Colonic mucosa (tissue), 4 donors: ENCODE results near the gene NCKAP5. TPM values are rescaled to one million over a fixed set of nuclear protein-coding genes. Genes with fewer than 3 reads are reported as not detected.

Experiments
- DNase-seq: peaks from one replicate; pipeline ENCODE4 v3.0.0-alpha.2; 2020
- H3K27ac ChIP-seq: fragments of 200-600 bp; one replicate; pipeline ENCODE4 v1.8.0; 2021
- H3K27me3 ChIP-seq: fragments of 200-600 bp; one replicate; pipeline ENCODE4 v1.8.0; 2021
- H3K36me3 ChIP-seq: fragments of 200-600 bp; one replicate; pipeline ENCODE4 v1.8.0; 2021
- H3K4me1 ChIP-seq: fragments of 200-600 bp; one replicate; pipeline ENCODE4 v1.8.0; 2021; ENCODE audit warnings: mild to moderate bottlenecking
- H3K4me3 ChIP-seq: fragments of 200-600 bp; one replicate; pipeline ENCODE4 v1.8.0; 2021
- H3K9ac ChIP-seq, 2 donors: one replicate each; pipeline ENCODE4 v1.7.0; 2013; ENCODE audit warnings: control low read depth in 2 of 2, low read depth in 2 of 2, low read length in 2 of 2
- H3K9me3 ChIP-seq: fragments of 200-600 bp; one replicate; pipeline ENCODE4 v1.8.0; 2021
- CTCF ChIP-seq: fragments of 200-600 bp; IDR thresholded peaks from one replicate; pipeline ENCODE4 v1.8.0; 2022; ENCODE audit warnings: antibody characterized with exemption, mild to moderate bottlenecking
- intact Hi-C: fragments of 100-400 bp; cut with DNase I; formaldehyde crosslinking; loops from one replicate; pipeline ENCODE4 v1.14.1; 2022
- total RNA-seq, 2 donors: library from RNA; stranded (reverse); fragmentation: NEBNext Ultra II Directional in 1 of 2; extraction: Animal tissue kit (Norgen Biotek cat#: 25700) in 1 of 2; gene quantifications; one replicate each; pipeline ENCODE4 v1.2.1, GENCODE V29; 2021
- donor health status: healthy.
- donor health status: DM: no; HTN: no; CAD: no.
- donor health status: DM: no; HTN: no; CAD: no.

The NCKAP5 gene
- total RNA-seq, 2 donors from 2014 or later = 2.9 to 3.7 TPM

GRCh38 chr2:133163111-133163510, 405.2 kb downstream of the NCKAP5 start:
- H3K4me3 ChIP-seq = no peak overlapping the region
- no peak overlapping the region for H3K9ac ChIP-seq
- no peaks in the 10 kb centered on the region for H3K4me1 ChIP-seq
- H3K27me3 ChIP-seq = no peaks in the 10 kb centered on the region
- no peak overlapping the region for H3K27ac ChIP-seq
- no peaks in the 10 kb centered on the region for H3K9me3 ChIP-seq
- no peak for DNase-seq
- no peaks in the 10 kb centered on the region for H3K36me3 ChIP-seq
- TF ChIP-seq CTCF = no peak
- intact Hi-C loops = no loop called here

- H3K4me1 ChIP-seq = no peaks in the 10 kb centered on the region
- no peak overlapping the region for H3K4me3 ChIP-seq
- no peaks in the 10 kb centered on the region for H3K9me3 ChIP-seq
- TF ChIP-seq CTCF = no peak
- no peak overlapping the region for H3K9ac ChIP-seq
- no peaks in the 10 kb centered on the region for H3K27me3 ChIP-seq
- intact Hi-C loops = no loop called here
- no peak for DNase-seq
- no peaks in the 10 kb centered on the region for H3K36me3 ChIP-seq
- H3K27ac ChIP-seq = no peak overlapping the region
Observed at GRCh38 chr2:133158442-133158841, 409.8 kb downstream of the NCKAP5 start.

DNA sequence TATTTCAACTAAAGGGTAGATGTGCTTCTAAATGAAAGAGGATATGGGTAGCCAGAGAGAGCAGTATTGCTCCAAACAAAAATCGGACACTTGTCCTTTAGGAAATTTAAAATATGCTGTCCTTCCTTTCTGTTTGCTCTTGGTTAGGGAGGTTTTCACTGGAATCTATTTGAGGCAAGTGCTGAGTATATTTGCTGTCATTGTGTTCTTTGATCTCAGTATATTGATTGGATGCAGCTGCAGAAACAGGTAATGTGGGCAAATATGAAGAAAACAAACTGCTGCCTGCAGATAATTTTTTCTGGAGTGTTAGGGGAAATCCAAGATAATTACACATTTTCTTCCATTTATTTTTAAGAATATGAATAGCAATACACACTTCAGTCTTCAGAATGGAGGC, 410.2 kb downstream of the NCKAP5 start:
- no peaks in the 10 kb centered on the region for H3K4me1 ChIP-seq
- H3K9me3 ChIP-seq = no peaks in the 10 kb centered on the region
- H3K9ac ChIP-seq = no peak overlapping the region
- DNase-seq = no peak
- no peaks in the 10 kb centered on the region for H3K27me3 ChIP-seq
- H3K4me3 ChIP-seq = no peak overlapping the region
- no peaks in the 10 kb centered on the region for H3K36me3 ChIP-seq
- intact Hi-C loops = no loop called here
- no peak for TF ChIP-seq CTCF
- H3K27ac ChIP-seq = no peak overlapping the region

DNA sequence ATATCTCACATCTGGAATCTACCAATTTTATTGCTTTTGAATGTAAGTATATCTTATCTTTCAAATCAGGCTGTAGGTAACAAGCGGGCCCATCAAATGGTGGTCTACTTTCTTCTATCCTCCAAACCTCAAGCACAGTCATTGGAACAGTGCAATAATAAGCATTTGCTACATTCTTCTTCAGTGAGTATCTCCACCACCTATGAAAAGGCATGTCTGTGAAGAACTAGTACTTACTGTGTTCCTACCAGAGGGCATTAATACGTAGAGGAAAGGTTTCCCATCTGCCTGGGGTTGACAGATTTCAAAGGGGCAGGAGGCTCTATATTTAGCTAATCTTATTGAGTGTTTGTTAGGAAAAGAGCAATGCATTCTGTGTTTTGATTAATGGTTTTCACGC, 411.1 kb downstream of the NCKAP5 start:
- Histone ChIP-seq H3K4me1 (no peaks in the 10 kb centered on the region), H3K36me3 (no peaks in the 10 kb centered on the region), H3K9me3 (no peaks in the 10 kb centered on the region), H3K27ac (no peak overlapping the region), H3K9ac (no peak overlapping the region), H3K4me3 (no peak overlapping the region), H3K27me3 (no peaks in the 10 kb centered on the region)
- intact Hi-C loops = no loop called here
- TF ChIP-seq CTCF = no peak
- no peak for DNase-seq

GRCh38 chr2:133152801-133153200, 415.5 kb downstream of the NCKAP5 start:
- no peaks in the 10 kb centered on the region for H3K4me1 ChIP-seq
- DNase-seq = no peak
- intact Hi-C loops = no loop called here
- no peak overlapping the region for H3K9ac ChIP-seq
- H3K36me3 ChIP-seq = no peaks in the 10 kb centered on the region
- TF ChIP-seq CTCF = no peak
- H3K9me3 ChIP-seq = no peaks in the 10 kb centered on the region
- no peak overlapping the region for H3K27ac ChIP-seq
- no peaks in the 10 kb centered on the region for H3K27me3 ChIP-seq
- no peak overlapping the region for H3K4me3 ChIP-seq

GRCh38 chr2:133148187-133148586, 420.1 kb downstream of the NCKAP5 start:
- Histone ChIP-seq H3K27me3 (no peaks in the 10 kb centered on the region), H3K36me3 (no peaks in the 10 kb centered on the region), H3K4me1 (no peaks in the 10 kb centered on the region), H3K4me3 (no peak overlapping the region), H3K9ac (no peak overlapping the region), H3K9me3 (no peaks in the 10 kb centered on the region), H3K27ac (no peak overlapping the region)
- DNase-seq = no peak
- TF ChIP-seq CTCF = no peak
- intact Hi-C loops = no loop called here
